ENCODE data around the gene SCARB2. TPM values are rescaled to one million over a fixed set of nuclear protein-coding genes. Genes with fewer than 3 reads are reported as not detected.

Gene SCARB2
- total RNA-seq, 2 donors from 2014 or later: 156 to 164 TPM

DNA sequence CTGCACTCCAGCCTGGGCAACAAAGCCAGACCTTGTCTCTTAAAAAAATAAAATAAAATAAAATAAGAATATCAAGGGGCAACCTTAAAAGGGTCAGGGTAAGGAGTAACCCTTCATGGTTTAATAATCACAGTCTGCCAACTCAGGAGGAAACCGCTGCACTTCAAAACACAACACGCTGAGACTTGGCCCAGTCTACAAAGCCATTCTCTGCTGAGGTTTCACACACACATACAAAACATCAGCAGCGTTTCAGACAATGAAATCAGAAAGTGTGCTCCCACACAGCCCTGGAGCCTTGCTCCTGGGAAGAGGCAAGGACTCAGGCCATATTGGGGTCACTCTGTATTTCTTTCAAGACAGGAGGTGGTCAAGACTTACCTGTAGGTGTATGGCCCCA is 18.3 kb downstream of the SCARB2 start:
- H3K27ac ChIP-seq: no peak overlapping the region
- TF ChIP-seq, protein P1, sequence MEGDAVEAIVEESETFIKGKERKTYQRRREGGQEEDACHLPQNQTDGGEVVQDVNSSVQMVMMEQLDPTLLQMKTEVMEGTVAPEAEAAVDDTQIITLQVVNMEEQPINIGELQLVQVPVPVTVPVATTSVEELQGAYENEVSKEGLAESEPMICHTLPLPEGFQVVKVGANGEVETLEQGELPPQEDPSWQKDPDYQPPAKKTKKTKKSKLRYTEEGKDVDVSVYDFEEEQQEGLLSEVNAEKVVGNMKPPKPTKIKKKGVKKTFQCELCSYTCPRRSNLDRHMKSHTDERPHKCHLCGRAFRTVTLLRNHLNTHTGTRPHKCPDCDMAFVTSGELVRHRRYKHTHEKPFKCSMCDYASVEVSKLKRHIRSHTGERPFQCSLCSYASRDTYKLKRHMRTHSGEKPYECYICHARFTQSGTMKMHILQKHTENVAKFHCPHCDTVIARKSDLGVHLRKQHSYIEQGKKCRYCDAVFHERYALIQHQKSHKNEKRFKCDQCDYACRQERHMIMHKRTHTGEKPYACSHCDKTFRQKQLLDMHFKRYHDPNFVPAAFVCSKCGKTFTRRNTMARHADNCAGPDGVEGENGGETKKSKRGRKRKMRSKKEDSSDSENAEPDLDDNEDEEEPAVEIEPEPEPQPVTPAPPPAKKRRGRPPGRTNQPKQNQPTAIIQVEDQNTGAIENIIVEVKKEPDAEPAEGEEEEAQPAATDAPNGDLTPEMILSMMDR (IDR thresholded peaks at IDR 0.05): no peak
- peaks cover 6% of the 10 kb centered on the region for H3K36me3 ChIP-seq
- intact Hi-C loops (cut with DNase I): no loop called here
- DNase-seq: no peak
- no peak overlapping the region for H3K9ac ChIP-seq (ENCODE audit: low read depth in 2 of 2, low read length in 2 of 2)
- no peaks in the 10 kb centered on the region for H3K27me3 ChIP-seq
- H3K4me3 ChIP-seq: no peak overlapping the region
- H3K4me1 ChIP-seq: peaks cover 28% of the 10 kb centered on the region
- no peaks in the 10 kb centered on the region for H3K9me3 ChIP-seq

DNA sequence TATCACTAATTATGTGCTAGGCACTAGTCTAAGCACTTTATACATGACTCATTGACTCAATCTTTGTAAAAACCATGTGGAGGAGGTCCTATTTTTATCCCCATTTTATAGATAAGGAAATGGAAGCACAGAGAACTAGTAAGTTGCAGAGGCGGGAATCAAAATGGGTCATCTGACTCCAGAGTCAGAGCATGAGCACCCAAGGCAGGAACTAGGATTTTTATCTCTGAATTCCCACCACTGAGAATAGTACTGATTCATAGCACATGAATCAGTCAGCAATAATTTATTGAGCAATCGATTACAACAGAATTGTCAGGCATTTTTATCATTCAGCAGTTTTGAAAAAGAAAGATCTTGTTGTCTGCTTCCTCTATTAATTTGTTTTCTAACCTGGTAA is 19.3 kb downstream of the SCARB2 start:
- no peak overlapping the region for H3K4me3 ChIP-seq
- no peaks in the 10 kb centered on the region for H3K9me3 ChIP-seq
- no peaks in the 10 kb centered on the region for H3K27me3 ChIP-seq
- no peak overlapping the region for H3K9ac ChIP-seq (ENCODE audit: low read depth in 2 of 2, low read length in 2 of 2)
- intact Hi-C loops (cut with DNase I): no loop called here
- H3K36me3 ChIP-seq: peaks cover 6% of the 10 kb centered on the region
- H3K4me1 ChIP-seq: peaks cover 18% of the 10 kb centered on the region
- no peak for DNase-seq
- no peak overlapping the region for H3K27ac ChIP-seq
- TF ChIP-seq, protein P1 (IDR thresholded peaks at IDR 0.05): no peak

DNA sequence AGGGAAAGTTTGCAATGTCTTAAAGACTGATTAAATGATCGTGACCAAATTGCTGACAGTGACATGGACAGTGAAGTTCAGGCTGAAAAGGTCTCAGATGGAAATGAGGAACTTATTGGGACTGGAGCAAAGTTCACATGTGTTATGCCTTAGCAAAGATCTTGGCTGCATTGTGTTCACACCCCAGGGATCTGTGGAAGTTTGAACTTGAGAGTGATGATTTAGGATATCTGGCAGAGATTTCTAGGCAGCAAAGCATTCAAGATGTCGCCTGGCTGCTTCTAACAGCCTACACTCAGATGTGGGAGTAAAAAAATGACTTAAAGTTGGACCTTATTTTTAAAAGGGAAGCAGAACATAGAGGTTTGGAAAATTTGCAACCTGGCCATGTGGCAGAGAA is 21.4 kb downstream of the SCARB2 start:
- Histone ChIP-seq H3K27ac (no peak overlapping the region), H3K36me3 (peaks cover 6% of the 10 kb centered on the region), H3K27me3 (no peaks in the 10 kb centered on the region), H3K9me3 (no peaks in the 10 kb centered on the region), H3K4me1 (peaks cover 4% of the 10 kb centered on the region), H3K9ac (ENCODE audit: low read depth in 2 of 2, low read length in 2 of 2) (no peak overlapping the region), H3K4me3 (no peak overlapping the region)
- TF ChIP-seq, protein P1 (IDR thresholded peaks at IDR 0.05): no peak
- DNase-seq: no peak
- intact Hi-C loops (cut with DNase I): no loop called here

DNA sequence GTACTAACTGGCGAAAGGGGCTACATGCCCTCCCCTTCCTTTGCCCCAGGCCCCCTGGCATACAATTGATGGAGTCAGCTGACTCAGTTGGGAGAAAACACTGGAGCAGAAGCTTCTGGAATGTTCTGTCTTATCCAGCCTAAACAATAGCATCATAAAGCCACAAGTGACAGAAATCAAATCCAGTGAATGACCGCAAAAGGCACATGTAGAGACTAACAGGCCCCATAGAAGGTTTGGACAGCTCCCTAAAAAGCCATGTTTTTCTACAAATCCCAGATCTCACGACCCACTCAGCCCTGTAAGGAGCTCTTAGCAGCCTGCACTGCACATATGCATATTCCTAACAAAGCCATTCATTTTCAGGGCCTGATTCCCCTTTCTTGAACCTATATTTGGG is 25.1 kb downstream of the SCARB2 start:
- H3K27me3 ChIP-seq: no peaks in the 10 kb centered on the region
- DNase-seq: no peak
- intact Hi-C loops (cut with DNase I): loop anchor here (10.0 kb wide), 2 partner anchors 56 to 316 kb away; no protein-coding TSS in a partner anchor
- TF ChIP-seq, protein P1 (IDR thresholded peaks at IDR 0.05): no peak
- peak overlapping the region in 1 of 2 donors; percentile 2 for H3K9ac ChIP-seq (ENCODE audit: low read depth in 2 of 2, low read length in 2 of 2)
- H3K9me3 ChIP-seq: no peaks in the 10 kb centered on the region
- H3K27ac ChIP-seq: no peak overlapping the region
- H3K4me1 ChIP-seq: no peaks in the 10 kb centered on the region
- H3K36me3 ChIP-seq: peaks cover 4% of the 10 kb centered on the region
- H3K4me3 ChIP-seq: no peak overlapping the region

DNA sequence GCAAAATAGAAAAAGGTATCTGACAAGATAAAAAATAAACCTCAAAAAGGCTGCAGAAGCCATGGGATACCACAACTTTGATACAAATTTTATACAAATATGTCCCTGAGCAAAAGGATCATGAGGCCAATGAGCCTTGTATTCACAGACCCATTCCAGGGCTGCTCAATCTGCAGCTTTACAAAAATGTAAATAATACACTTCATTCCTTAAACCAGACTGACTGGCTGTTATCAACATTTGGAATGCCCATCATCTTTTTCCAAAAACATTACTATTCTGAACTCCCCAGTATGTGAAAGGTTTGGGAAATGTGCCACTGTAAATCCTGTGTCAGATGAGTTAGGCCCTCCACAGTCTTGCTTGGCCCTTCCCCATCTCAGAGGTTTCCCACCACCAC is 25.5 kb downstream of the SCARB2 start:
- peak overlapping the region in 1 of 2 donors; percentile 2 for H3K9ac ChIP-seq (ENCODE audit: low read depth in 2 of 2, low read length in 2 of 2)
- intact Hi-C loops (cut with DNase I): loop anchor here (10.0 kb wide), 2 partner anchors 57 to 317 kb away; no protein-coding TSS in a partner anchor
- no peak overlapping the region for H3K4me3 ChIP-seq
- H3K9me3 ChIP-seq: no peaks in the 10 kb centered on the region
- TF ChIP-seq, protein P1 (IDR thresholded peaks at IDR 0.05): no peak
- no peak overlapping the region for H3K27ac ChIP-seq
- DNase-seq: no peak
- H3K36me3 ChIP-seq: no peaks in the 10 kb centered on the region
- H3K27me3 ChIP-seq: no peaks in the 10 kb centered on the region
- H3K4me1 ChIP-seq: no peaks in the 10 kb centered on the region
